ENCODE results near the gene ADAMTS2. TPM values are rescaled to one million over a fixed set of nuclear protein-coding genes. Genes with fewer than 3 reads are reported as not detected.

The ADAMTS2 gene
- total and polyA plus RNA-seq, 2 of the 8 experiments (the other 6 are each of a cell fraction or from before 2014, with no cell fraction given): 6.6 to 7.3 TPM

- no peak overlapping the region for H3K4ac ChIP-seq (replicated peaks; ENCODE audit: insufficient read length, low read depth, low read length)
- H3K9me3 ChIP-seq (ENCODE audit: insufficient read depth in 2 of 2, low read depth in 1 of 2, low read length in 1 of 2): peaks cover 59 to 77% of the 10 kb centered on the region in 2 experiments
- no peak overlapping the region for H3K56ac ChIP-seq (replicated peaks; ENCODE audit: insufficient read length, low read depth, low read length)
- H2BK120ac ChIP-seq (replicated peaks; ENCODE audit: low read depth, low read length): no peak overlapping the region
- FAIRE-seq: no peak
- no peak overlapping the region for H2BK15ac ChIP-seq (ENCODE audit: low read length)
- H3K4me2 ChIP-seq (ENCODE audit: insufficient read depth in 1 of 2, low read depth in 2 of 2, low read length in 2 of 2): no peak overlapping the region
- no peak overlapping the region for H3K23ac ChIP-seq (ENCODE audit: insufficient read length)
- H2BK12ac ChIP-seq (ENCODE audit: low read depth, low read length): no peak overlapping the region
- H4K20me1 ChIP-seq (replicated peaks in 1 of 2; ENCODE audit: control insufficient read depth in 1 of 2, insufficient read depth in 2 of 2, low read length in 2 of 2): no peaks in the 10 kb centered on the region
- H3K79me1 ChIP-seq (ENCODE audit: low read depth, low read length): no peaks in the 10 kb centered on the region
- ChIA-PET CTCF (ENCODE audit: partially characterized antibody) (no interaction called here), POLR2A (ENCODE audit: partially characterized antibody) (no interaction called here)
- H4K8ac ChIP-seq (ENCODE audit: extremely low read depth, insufficient read depth, low read length): no peak overlapping the region
- no peak for TF ChIP-seq CTCF (IDR thresholded peaks at IDR 0.05; ENCODE audit: control extremely low read depth in 1 of 3, insufficient read depth in 1 of 3, low read depth in 1 of 3, low read length in 3 of 3)
- no peak for TF ChIP-seq EZH2 (IDR thresholded peaks at IDR 0.05; ENCODE audit: low read depth, low read length, severe bottlenecking)
- no peak for TF ChIP-seq GABPA (IDR thresholded peaks at IDR 0.05; ENCODE audit: borderline replicate concordance, insufficient read depth, low read length)
- no peak for TF ChIP-seq CEBPB (IDR thresholded peaks at IDR 0.05; ENCODE audit: low read depth, low read length)
- no peak for TF ChIP-seq CHD2 (IDR thresholded peaks at IDR 0.05; ENCODE audit: low read length)
- no peak for TF ChIP-seq FOSL1 (IDR thresholded peaks at IDR 0.05; ENCODE audit: insufficient read depth, low read depth, low read length)
- TF ChIP-seq CREB1 (IDR thresholded peaks at IDR 0.05): no peak
- no peak for TF ChIP-seq RNF2 (IDR thresholded peaks at IDR 0.05; ENCODE audit: borderline replicate concordance, low read depth, low read length, missing control alignments, poor library complexity, severe bottlenecking)
- TF ChIP-seq TAF7 (optimal IDR thresholded peaks at IDR 0.05; ENCODE audit: borderline replicate concordance, low read depth, low read length): no peak
- TF ChIP-seq SUZ12 (IDR thresholded peaks at IDR 0.05; ENCODE audit: low read length): no peak
- no peak for TF ChIP-seq BACH1 (IDR thresholded peaks at IDR 0.05; ENCODE audit: low read length)
- H3K4me1 ChIP-seq (replicated peaks in 1 of 4; ENCODE audit: control insufficient read depth in 3 of 4, insufficient read depth in 4 of 4, low read length in 3 of 4): no peaks in the 10 kb centered on the region
- no peak overlapping the region for H3K14ac ChIP-seq (ENCODE audit: insufficient read length)
- H2AK5ac ChIP-seq (ENCODE audit: low read depth, low read length): no peak overlapping the region
- H2AFZ ChIP-seq (ENCODE audit: low read length): no peak overlapping the region
- H2BK5ac ChIP-seq (ENCODE audit: low read depth, low read length): no peak overlapping the region
- no peak overlapping the region for H3K4me3 ChIP-seq (ENCODE audit: extremely low read depth in 1 of 4, insufficient read depth in 2 of 4, low read depth in 3 of 4, low read length in 4 of 4)
- H2BK20ac ChIP-seq (ENCODE audit: low read length): no peak overlapping the region
- DNase-seq (ENCODE audit: low read depth in 1 of 2, low spot score in 2 of 2): no peak
- H3K36me3 ChIP-seq (ENCODE audit: control insufficient read depth in 2 of 4, insufficient read depth in 4 of 4, low read length in 3 of 4): no peaks in the 10 kb centered on the region
- no peak overlapping the region for H4K5ac ChIP-seq (ENCODE audit: insufficient read length, low read depth, low read length)
- H4K91ac ChIP-seq (replicated peaks; ENCODE audit: insufficient read length, low read length): no peak overlapping the region
- H3K27ac ChIP-seq (ENCODE audit: low read depth, low read length): no peak overlapping the region
- no peaks in the 10 kb centered on the region for H3K27me3 ChIP-seq (replicated peaks in 1 of 4; ENCODE audit: control insufficient read depth in 3 of 4, extremely low read depth in 1 of 4, insufficient read depth in 3 of 4, low read length in 3 of 4)
- H3K23me2 ChIP-seq (ENCODE audit: low read depth, low read length): no peaks in the 10 kb centered on the region; the same call in 1 of the 2 replicates
- WGBS, 2 experiments (ENCODE audit: extremely low coverage in 1 of 2, insufficient coverage in 1 of 2, insufficient read length in 1 of 2, insufficient replicate concordance in 2 of 2, low coverage in 1 of 2, low lambda C conversion rate in 2 of 2, missing lambda C conversion rate in 1 of 2): 93% methylated on average over 11 of the region's 13 CpGs; no CpG with 5 or more reads in 1 of the 2 experiments
- no peaks in the 10 kb centered on the region for H3K79me2 ChIP-seq (ENCODE audit: control insufficient read depth in 1 of 2, insufficient read depth in 2 of 2, low read length in 2 of 2)
- no peak overlapping the region for H3K9ac ChIP-seq (replicated peaks in 1 of 4; ENCODE audit: extremely low read depth in 1 of 4, low read depth in 3 of 4, low read length in 3 of 4)
- no peak overlapping the region for H3K18ac ChIP-seq (ENCODE audit: extremely low read depth, low read length)
Observed at GRCh38 chr5:179113143-179113530, 232.1 kb downstream of the ADAMTS2 start.
